CD14-positive monocyte (primary cell): ENCODE results near the gene GDPD4. TPM values are rescaled to one million over a fixed set of nuclear protein-coding genes. Genes with fewer than 3 reads are reported as not detected.

Source experiments
- DNase-seq, 3 donors: peaks; one replicate each; pipeline ENCODE4 v3.0.0-alpha.2; 2011 to 2022
- H2AFZ ChIP-seq: 2 replicates; pipeline ENCODE4 v1.6.0; 2012; ENCODE audit warnings: mild to moderate bottlenecking, low read depth, low read length, inconsistent platforms; ENCODE audit not compliant: insufficient read depth, poor library complexity, severe bottlenecking
- H3K27ac ChIP-seq, 2 donors: 1 replicate in 1 of 2; 2 replicates in 1 of 2; pipeline ENCODE4 v1.5.1; 2012 to 2013; ENCODE audit warnings: low read length in 2 of 2, control low read depth in 1 of 2, inconsistent platforms in 1 of 2, low read depth in 1 of 2, mild to moderate bottlenecking in 1 of 2
- H3K27me3 ChIP-seq, 2 donors: one replicate each; pipeline versions ENCODE4 v1.6.0 to v1.6.1; 2011 to 2013; ENCODE audit warnings: low read length in 2 of 2; ENCODE audit not compliant: control insufficient read depth in 2 of 2, insufficient read depth in 2 of 2
- H3K36me3 ChIP-seq, 2 donors: replicated peaks in 1 of 2; 1 replicate in 1 of 2; 2 replicates in 1 of 2; pipeline versions ENCODE4 v1.5.1 to v1.6.1; 2012 to 2013; ENCODE audit warnings: low read length in 2 of 2, control low read depth in 1 of 2, inconsistent platforms in 1 of 2, mild to moderate bottlenecking in 1 of 2; ENCODE audit not compliant: insufficient read depth in 2 of 2, control insufficient read depth in 1 of 2
- H3K4me1 ChIP-seq, 2 donors: 1 replicate in 1 of 2; 2 replicates in 1 of 2; pipeline versions ENCODE4 v1.5.1 to v1.6.1; 2012 to 2013; ENCODE audit warnings: low read length in 2 of 2, control low read depth in 1 of 2, inconsistent platforms in 1 of 2, mild to moderate bottlenecking in 1 of 2, moderate library complexity in 1 of 2; ENCODE audit not compliant: insufficient read depth in 2 of 2, control insufficient read depth in 1 of 2
- H3K4me2 ChIP-seq: replicated peaks from 2 replicates; pipeline ENCODE3; 2012; ENCODE audit warnings: low read length, moderate library complexity, mild to moderate bottlenecking; ENCODE audit not compliant: poor library complexity, severe bottlenecking; ENCODE audit errors: extremely low read depth
- H3K4me3 ChIP-seq, 3 experiments: fragments of 200-600 bp in 1 of 3; sonication (generic) in 1 of 3; replicated peaks in 1 of 3; 1 replicate in 2 of 3; 2 replicates in 1 of 3; pipeline ENCODE4 v1.5.1; 2011 to 2013; ENCODE audit warnings: low read length in 3 of 3, mild to moderate bottlenecking in 3 of 3, control low read depth in 2 of 3, low read depth in 2 of 3, inconsistent platforms in 1 of 3, moderate library complexity in 1 of 3
- H3K79me2 ChIP-seq: 2 replicates; pipeline ENCODE4 v1.6.0; 2012; ENCODE audit warnings: mild to moderate bottlenecking, control low read depth, inconsistent platforms, low read length, moderate library complexity; ENCODE audit not compliant: insufficient read depth
- H3K9ac ChIP-seq: 2 replicates; pipeline ENCODE4 v1.6.0; 2017; ENCODE audit warnings: low read length, mild to moderate bottlenecking; ENCODE audit not compliant: insufficient read depth, poor library complexity, severe bottlenecking
- H3K9me3 ChIP-seq, 2 donors: replicated peaks in 1 of 2; 1 replicate in 1 of 2; 2 replicates in 1 of 2; pipeline versions ENCODE4 v1.5.1 to v1.6.1; 2012 to 2013; ENCODE audit warnings: low read length in 2 of 2, control low read depth in 1 of 2; ENCODE audit not compliant: control insufficient read depth in 1 of 2, insufficient read depth in 1 of 2
- H4K20me1 ChIP-seq: 2 replicates; pipeline ENCODE4 v1.6.0; 2012; ENCODE audit warnings: mild to moderate bottlenecking, low read length, control low read depth, moderate library complexity; ENCODE audit not compliant: insufficient read depth
- H3K27ac Mint-ChIP-seq, 7 donors: one replicate each; pipeline ENCODE4 v1.8.0; 2020; ENCODE audit warnings: mild to moderate bottlenecking in 7 of 7, mixed read lengths in 7 of 7, moderate library complexity in 6 of 7, inconsistent platforms in 2 of 7
- H3K27me3 Mint-ChIP-seq, 3 donors: one replicate each; pipeline ENCODE4 v1.8.0; 2021 to 2022; ENCODE audit warnings: low read depth in 3 of 3, mild to moderate bottlenecking in 3 of 3, mixed read lengths in 3 of 3, moderate library complexity in 3 of 3, inconsistent platforms in 1 of 3
- H3K36me3 Mint-ChIP-seq, 2 donors: one replicate each; pipeline ENCODE4 v1.8.0; 2020; ENCODE audit warnings: mixed read lengths in 2 of 2, inconsistent platforms in 1 of 2, mild to moderate bottlenecking in 1 of 2
- H3K4me1 Mint-ChIP-seq: one replicate; pipeline ENCODE4 v1.8.0; 2020; ENCODE audit warnings: mild to moderate bottlenecking, mixed read lengths
- H3K4me3 Mint-ChIP-seq, 2 donors: one replicate each; pipeline ENCODE4 v1.8.0; 2020; ENCODE audit warnings: mild to moderate bottlenecking in 2 of 2, mixed read lengths in 2 of 2, moderate library complexity in 1 of 2
- H3K9me3 Mint-ChIP-seq, 7 donors: one replicate each; pipeline ENCODE4 v1.8.0; 2020 to 2022; ENCODE audit warnings: mixed read lengths in 7 of 7, mild to moderate bottlenecking in 6 of 7, moderate library complexity in 6 of 7, inconsistent platforms in 2 of 7
- CTCF ChIP-seq: fragments of 200-600 bp; IDR thresholded peaks from one replicate; pipeline ENCODE4 v1.8.0; 2022; ENCODE audit warnings: antibody characterized with exemption, mild to moderate bottlenecking
- whole genome bisulfite sequencing: methylation state at CpG from one replicate; pipeline ENCODE4 v1.1.5; 2013; ENCODE audit warnings: missing lambda C conversion rate; ENCODE audit not compliant: insufficient coverage; 5-methylcytosine and 5-hydroxymethylcytosine counted together
- intact Hi-C, 2 donors: fragments of 100-400 bp; cut with micrococcal nuclease; formaldehyde crosslinking; loops; one replicate each; pipeline versions ENCODE4 v1.15.0 to v1.15.1; 2023
- polyA minus RNA-seq: library from RNA; depleted of rRNA, polyadenylated mRNA; stranded (reverse); fragments of >200 nt; gene quantifications from 2 replicates; pipeline ENCODE4 v1.2.3, GENCODE V29; 2012
- polyA plus RNA-seq, 3 donors: library from polyadenylated mRNA; depleted of rRNA in 1 of 3; unstranded in 2 of 3; stranded (reverse) in 1 of 3; fragments of 300-500 nt in 2 of 3; fragments of >200 nt in 1 of 3; fragmentation: Illumina TruSeq in 2 of 3; gene quantifications; 1 replicate in 2 of 3; 2 replicates in 1 of 3; pipeline ENCODE4 v1.2.3, GENCODE V29; 2012 to 2021
- total RNA-seq, 12 experiments: library from RNA in 1 of 12; stranded (reverse) in 1 of 12; fragments of 120-200 nt in 1 of 12; gene quantifications; one replicate each; pipeline ENCODE4 v1.2.4 and lab custom pipeline; 2013 to 2026; ENCODE audit warnings: mixed read lengths in 6 of 12, inconsistent platforms in 1 of 12

Gene GDPD4
- not detected for total RNA-seq (2013)
- polyA plus RNA-seq = not detected
- polyA minus RNA-seq = not detected in 2 replicates
- 0 to 1.5 (median 0) reads per million in 11 experiments for total RNA-seq (lab: John Stamatoyannopoulos, UW)

- H3K9ac ChIP-seq = no peak within 1 kb of the TSS
- WGBS = 98% methylated on average over 12 of the region's 15 CpGs
- H3K27me3 Mint-ChIP-seq = peaks cover 0 to 1% (median 0%) of the 10 kb centered on the region in 3 donors
- H3K27me3 ChIP-seq = no peaks in the 10 kb centered on the region
- H3K27ac ChIP-seq = no peak within 1 kb of the TSS
- H3K4me1 Mint-ChIP-seq = no peaks in the 10 kb centered on the region
- H3K36me3 ChIP-seq = no peaks in the 10 kb centered on the region
- H3K9me3 ChIP-seq = no peaks in the 10 kb centered on the region
- peaks cover 0 to 4% (median 0%) of the 10 kb centered on the region in 7 donors for H3K9me3 Mint-ChIP-seq
- intact Hi-C loops = no loop called here
- H3K36me3 Mint-ChIP-seq = no peaks in the 10 kb centered on the region
- H3K27ac Mint-ChIP-seq = no peak within 1 kb of the TSS
- no peaks in the 10 kb centered on the region for H4K20me1 ChIP-seq
- no peak within 1 kb of the TSS for H3K4me3 Mint-ChIP-seq
- no peak within 1 kb of the TSS for H3K4me2 ChIP-seq
- no peak within 1 kb of the TSS for H3K4me3 ChIP-seq
- no peaks in the 10 kb centered on the region for H3K4me1 ChIP-seq
- TF ChIP-seq CTCF = no peak
- DNase-seq = no peak
- no peak within 1 kb of the TSS for H2AFZ ChIP-seq
- no peaks in the 10 kb centered on the region for H3K79me2 ChIP-seq
These were observed at the start of gene GDPD4 for GRCh38 chr11:77301510-77301909. GDPD4 (minus strand) TSS chr11:77301686; CDS start chr11:77285137, 16,549 bp downstream.

- TF ChIP-seq CTCF = no peak
- Histone ChIP-seq H3K4me2 (no peak overlapping the region), H3K4me1 (no peaks in the 10 kb centered on the region), H3K9ac (no peak overlapping the region), H3K79me2 (no peaks in the 10 kb centered on the region), H2AFZ (no peak overlapping the region), H3K36me3 (peaks cover 90 to 100% of the 10 kb centered on the region in 2 donors), H3K4me3 (no peak overlapping the region), H3K27me3 (no peaks in the 10 kb centered on the region), H3K9me3 (no peaks in the 10 kb centered on the region), H4K20me1 (peaks cover 78% of the 10 kb centered on the region), H3K27ac (no peak overlapping the region)
- no peaks in the 10 kb centered on the region for H3K27me3 Mint-ChIP-seq
- WGBS = no CpG with 5 or more reads among the region's 2 CpGs
- H3K27ac Mint-ChIP-seq = no peak overlapping the region
- no peaks in the 10 kb centered on the region for H3K9me3 Mint-ChIP-seq
- no peak for DNase-seq
- no peak overlapping the region for H3K4me3 Mint-ChIP-seq
- H3K4me1 Mint-ChIP-seq = no peaks in the 10 kb centered on the region
- intact Hi-C loops = no loop called here
- peaks cover 68 to 70% of the 10 kb centered on the region in 2 donors for H3K36me3 Mint-ChIP-seq
These were observed 46.5 kb upstream of the GDPD4 start for GRCh38 chr11:77347948-77348347.
